Tibial nerve (tissue), 4 donors: ENCODE measurements around the gene KRT75. TPM values are rescaled to one million over a fixed set of nuclear protein-coding genes. Genes with fewer than 3 reads are reported as not detected.

Source experiments
- DNase-seq, 2 donors: peaks; one replicate each; pipeline ENCODE4 v3.0.0-alpha.2; 2019; ENCODE audit warnings: low spot score in 2 of 2
- H3K27ac ChIP-seq, 4 donors: fragments of 200-600 bp; sonication (generic) in 3 of 4; one replicate each; pipeline ENCODE4 v1.5.1; 2017 to 2019; ENCODE audit warnings: mild to moderate bottlenecking in 1 of 4
- H3K27me3 ChIP-seq, 2 donors: fragments of 200-600 bp; sonication (generic) in 1 of 2; one replicate each; pipeline versions ENCODE4 v1.5.1 to v1.6.0; 2017 to 2019
- H3K36me3 ChIP-seq, 3 donors: fragments of 200-600 bp; sonication (generic); one replicate each; pipeline ENCODE4 v1.5.1; 2018 to 2019
- H3K4me1 ChIP-seq, 4 donors: fragments of 200-600 bp; sonication (generic) in 3 of 4; one replicate each; pipeline ENCODE4 v1.5.1; 2017 to 2019
- H3K4me3 ChIP-seq, 4 donors: fragments of 200-600 bp; sonication (generic) in 3 of 4; one replicate each; pipeline ENCODE4 v1.5.1; 2017 to 2019; ENCODE audit warnings: mild to moderate bottlenecking in 1 of 4, moderate library complexity in 1 of 4
- H3K9me3 ChIP-seq, 4 donors: fragments of 200-600 bp; sonication (generic) in 3 of 4; one replicate each; pipeline ENCODE4 v1.5.1; 2017 to 2019
- CTCF ChIP-seq, 5 experiments: fragments of 200-600 bp in 3 of 5; fragments of 450-650 bp in 2 of 5; sonication (generic) in 3 of 5; IDR thresholded peaks; one replicate each; pipeline ENCODE4 v1.5.1; 2016 to 2019; ENCODE audit warnings: antibody characterized with exemption in 5 of 5, mild to moderate bottlenecking in 3 of 5, moderate library complexity in 2 of 5
- EP300 ChIP-seq, 2 donors: sonication (generic); formaldehyde crosslinking; IDR thresholded peaks; one replicate each; pipeline ENCODE4 v1.6.1; 2017; ENCODE audit warnings: antibody characterized with exemption in 2 of 2, mild to moderate bottlenecking in 1 of 2
- POLR2A ChIP-seq, 2 donors: fragments of 450-650 bp; IDR thresholded peaks; one replicate each; pipeline ENCODE4 v1.6.1; 2017; ENCODE audit warnings: antibody characterized with exemption in 2 of 2, mild to moderate bottlenecking in 2 of 2, moderate library complexity in 2 of 2
- WGBS, 2 donors: methylation state at CpG; one replicate each; pipeline ENCODE4 v1.1.5; 2018; 5-methylcytosine and 5-hydroxymethylcytosine counted together
- total RNA-seq, 4 donors: library from RNA; depleted of rRNA; stranded (reverse); fragments of >200 nt; gene quantifications; one replicate each; pipeline ENCODE4 v1.1.0, GENCODE V29; 2016

Gene KRT75
- total RNA-seq, 4 donors from 2014 or later, result not detected

DNA sequence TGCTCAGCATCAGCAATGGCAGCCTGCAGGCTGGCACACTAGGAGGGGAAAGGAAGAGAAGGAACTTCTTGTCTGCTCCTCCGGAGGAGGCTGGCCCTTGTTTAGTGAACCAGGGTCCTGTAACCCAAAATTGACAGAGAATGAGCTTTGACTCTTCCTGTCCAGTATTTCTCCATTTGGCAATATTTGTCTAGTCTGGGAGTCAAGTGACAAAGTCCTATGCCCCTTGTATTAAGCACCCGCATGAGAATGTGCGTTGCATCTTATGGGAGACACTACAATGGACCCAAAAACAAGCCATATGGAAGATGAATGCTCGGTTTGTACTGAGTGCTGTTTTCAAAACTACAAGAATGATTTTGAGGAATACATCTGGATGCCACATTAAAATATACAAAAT is 35.7 kb upstream of the KRT75 start:
- no peak overlapping the region for H3K4me3 ChIP-seq
- H3K36me3 ChIP-seq, result no peaks in the 10 kb centered on the region
- 74 to 95% methylated on average over 4 of the region's 4 CpGs for whole genome bisulfite sequencing, 2 donors
- no peaks in the 10 kb centered on the region for H3K27me3 ChIP-seq
- TF ChIP-seq CTCF (IDR thresholded peaks at IDR 0.05) (no peak), EP300 (IDR thresholded peaks at IDR 0.05) (no peak), POLR2A (IDR thresholded peaks at IDR 0.05) (no peak)
- no peaks in the 10 kb centered on the region for H3K4me1 ChIP-seq
- DNase-seq, result no peak
- no peaks in the 10 kb centered on the region for H3K9me3 ChIP-seq
- no peak overlapping the region for H3K27ac ChIP-seq

- WGBS, 2 donors, result 58 to 60% methylated on average over 2 of the region's 2 CpGs
- Histone ChIP-seq H3K27ac (no peak overlapping the region), H3K4me1 (no peaks in the 10 kb centered on the region), H3K9me3 (no peaks in the 10 kb centered on the region), H3K4me3 (no peak overlapping the region), H3K27me3 (no peaks in the 10 kb centered on the region), H3K36me3 (no peaks in the 10 kb centered on the region)
- DNase-seq, result no peak
- TF ChIP-seq POLR2A (IDR thresholded peaks at IDR 0.05) (no peak), EP300 (IDR thresholded peaks at IDR 0.05) (no peak), CTCF (IDR thresholded peaks at IDR 0.05) (no peak)
Measured at GRCh38 chr12:52464897-52465296, 30.7 kb upstream of the KRT75 start.

DNA sequence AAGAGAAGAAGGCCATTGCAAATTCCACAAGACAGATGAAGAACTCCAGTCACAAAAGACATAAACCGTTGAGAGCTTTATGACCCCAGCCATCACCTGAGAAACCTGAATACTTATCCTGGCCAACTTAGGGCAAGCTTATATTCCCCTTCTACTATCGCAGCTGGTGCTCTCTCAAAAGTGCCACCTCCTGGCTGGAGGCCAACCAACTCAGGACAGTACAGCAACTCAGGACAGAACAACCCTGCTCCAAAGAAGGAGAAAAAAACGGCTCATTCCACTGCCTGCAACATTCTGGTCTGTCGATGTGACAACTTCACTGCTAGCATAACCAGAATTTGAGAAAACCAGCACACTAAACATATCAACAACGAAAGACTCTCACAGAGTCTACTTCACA is 27.5 kb upstream of the KRT75 start:
- TF ChIP-seq EP300 (IDR thresholded peaks at IDR 0.05), result no peak
- TF ChIP-seq CTCF (IDR thresholded peaks at IDR 0.05), result no peak
- no peak for TF ChIP-seq POLR2A (IDR thresholded peaks at IDR 0.05)
- no peak for DNase-seq
- Histone ChIP-seq H3K27ac (no peak overlapping the region), H3K27me3 (no peaks in the 10 kb centered on the region), H3K4me1 (no peaks in the 10 kb centered on the region), H3K36me3 (no peaks in the 10 kb centered on the region), H3K4me3 (no peak overlapping the region), H3K9me3 (no peaks in the 10 kb centered on the region)
- 58 to 67% methylated on average over 5 of the region's 5 CpGs for WGBS, 2 donors

DNA sequence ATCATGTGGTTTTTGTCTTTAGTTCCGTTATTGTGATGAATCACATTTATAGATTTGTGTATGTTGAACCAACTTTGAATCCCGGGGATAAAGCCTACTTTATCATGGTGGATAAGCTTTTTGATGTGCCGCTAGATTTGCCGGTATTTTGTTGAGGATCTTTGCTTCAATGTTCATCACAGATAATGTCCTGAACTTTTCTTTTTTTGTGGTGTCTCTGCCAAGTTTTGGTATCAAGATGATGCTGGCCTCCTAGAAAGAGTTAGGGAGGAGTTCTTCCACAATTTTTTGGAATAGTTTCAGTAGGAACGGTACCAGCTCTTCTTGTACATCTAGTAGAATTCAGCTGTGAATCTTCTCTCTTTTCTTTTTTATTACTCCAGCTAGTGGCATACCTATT is 24.7 kb upstream of the KRT75 start:
- no peak for DNase-seq
- Histone ChIP-seq H3K27me3 (no peaks in the 10 kb centered on the region), H3K9me3 (no peaks in the 10 kb centered on the region), H3K27ac (no peak overlapping the region), H3K4me3 (no peak overlapping the region), H3K36me3 (no peaks in the 10 kb centered on the region), H3K4me1 (peaks cover 0 to 6% (median 0%) of the 10 kb centered on the region in 4 donors)
- TF ChIP-seq POLR2A (IDR thresholded peaks at IDR 0.05) (no peak), EP300 (IDR thresholded peaks at IDR 0.05) (no peak), CTCF (IDR thresholded peaks at IDR 0.05) (no peak)
- WGBS, 2 donors, result 79 to 90% methylated on average over 5 of the region's 5 CpGs

DNA sequence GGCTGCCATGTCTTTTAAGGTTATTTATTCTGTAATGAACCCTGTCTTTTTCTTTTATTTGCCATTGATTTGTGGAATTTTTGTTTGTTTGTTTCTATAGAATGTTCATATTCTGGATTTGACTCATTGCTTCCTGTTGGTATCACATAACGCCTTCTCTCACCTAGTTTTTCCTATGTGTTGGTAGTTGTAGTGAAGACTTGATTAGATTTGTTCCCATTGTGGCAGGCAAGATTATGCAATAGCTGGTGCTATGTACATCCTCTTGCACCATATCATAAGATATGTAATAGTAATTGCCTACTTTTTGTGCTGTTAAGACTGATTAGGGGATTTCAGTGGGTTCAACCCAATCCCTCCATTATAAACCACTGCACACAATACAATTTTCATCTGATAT is 21.6 kb upstream of the KRT75 start:
- Histone ChIP-seq H3K9me3 (no peaks in the 10 kb centered on the region), H3K4me3 (no peak overlapping the region), H3K27me3 (no peaks in the 10 kb centered on the region), H3K27ac (no peak overlapping the region), H3K36me3 (no peaks in the 10 kb centered on the region), H3K4me1 (peaks cover 0 to 6% (median 0%) of the 10 kb centered on the region in 4 donors)
- TF ChIP-seq POLR2A (IDR thresholded peaks at IDR 0.05), result no peak
- no peak for DNase-seq
- WGBS, 2 donors, result 81 to 88% methylated on average over 1 of the region's 1 CpG
